SK-N-SH treated with all-trans-retinoic acid at 6 μM for 48 hours (cell line): ENCODE data around the gene AKAP10.

ENCODE experiments used
- ARNTL ChIP-seq: fragments of 450-650 bp; formaldehyde crosslinking; IDR thresholded peaks from 2 replicates; pipeline ENCODE4 v1.5.0; 2020; ENCODE audit warnings: low read depth, mild to moderate bottlenecking, moderate library complexity, borderline replicate concordance
- BACH2 ChIP-seq: fragments of 250-450 bp; sonication (Bioruptor Pico); IDR thresholded peaks from 2 replicates; pipeline ENCODE4 v1.9.0; 2021; ENCODE audit warnings: mild to moderate bottlenecking, borderline replicate concordance
- CREB5 ChIP-seq: fragments of 250-450 bp; sonication (Bioruptor Pico); IDR thresholded peaks from 2 replicates; pipeline ENCODE4 v1.5.1; 2020; ENCODE audit warnings: low read depth, mild to moderate bottlenecking, moderate library complexity
- CSDC2 ChIP-seq: fragments of 250-450 bp; sonication (Bioruptor Pico); IDR thresholded peaks from 2 replicates; pipeline ENCODE4 v1.5.0; 2020; ENCODE audit warnings: mild to moderate bottlenecking, moderate library complexity
- OSR1 ChIP-seq: fragments of 250-450 bp; sonication (Bioruptor Pico); IDR thresholded peaks from 2 replicates; pipeline ENCODE4 v1.8.0; 2022; ENCODE audit warnings: moderate library complexity, mild to moderate bottlenecking, inconsistent platforms
- PATZ1 ChIP-seq: fragments of 250-450 bp; sonication (Bioruptor Pico); IDR thresholded peaks from 2 replicates; pipeline ENCODE4 v1.8.0; 2020; ENCODE audit warnings: mild to moderate bottlenecking, moderate library complexity, borderline replicate concordance
- ZC3H10 ChIP-seq: fragments of 250-450 bp; sonication (Bioruptor Pico); IDR thresholded peaks from 2 replicates; pipeline ENCODE4 v1.5.1; 2021; ENCODE audit warnings: mild to moderate bottlenecking, moderate library complexity
- ZFP3 ChIP-seq: fragments of 250-450 bp; sonication (Bioruptor Pico); IDR thresholded peaks from 2 replicates; pipeline ENCODE4 v1.5.0; 2020; ENCODE audit warnings: mild to moderate bottlenecking, moderate library complexity
- ZNF565 ChIP-seq: fragments of 450-650 bp; formaldehyde crosslinking; conservative IDR thresholded peaks from 2 replicates; pipeline ENCODE4 v1.5.0; 2020; ENCODE audit warnings: low read depth, mild to moderate bottlenecking, moderate library complexity

- TF ChIP-seq ZNF565 (CRISPR knock-in tag), result no peak
- TF ChIP-seq OSR1 (CRISPR knock-in tag), result no peak
- TF ChIP-seq BACH2 (CRISPR knock-in tag), result no peak
- no peak for TF ChIP-seq PATZ1 (CRISPR knock-in tag)
- no peak for TF ChIP-seq CSDC2 (CRISPR knock-in tag)
- no peak for TF ChIP-seq ARNTL
- no peak for TF ChIP-seq ZFP3
- TF ChIP-seq CREB5, result no peak
- no peak for TF ChIP-seq ZC3H10
Observed at GRCh38 chr17:19935169-19935568, 42.5 kb downstream of the AKAP10 start.
